Measurements from ENCODE around the gene THSD8. TPM values are rescaled to one million over a fixed set of nuclear protein-coding genes. Genes with fewer than 3 reads are reported as not detected.
"Not testable (repeated sequence)": the region's sequence is repeated elsewhere in the genome, so short reads cannot be mapped to it uniquely, and the experiment has no call there.

The THSD8 gene
- total and polyA plus RNA-seq, 4 donors = 1.2 to 2.5 TPM; not detected in 2

DNA sequence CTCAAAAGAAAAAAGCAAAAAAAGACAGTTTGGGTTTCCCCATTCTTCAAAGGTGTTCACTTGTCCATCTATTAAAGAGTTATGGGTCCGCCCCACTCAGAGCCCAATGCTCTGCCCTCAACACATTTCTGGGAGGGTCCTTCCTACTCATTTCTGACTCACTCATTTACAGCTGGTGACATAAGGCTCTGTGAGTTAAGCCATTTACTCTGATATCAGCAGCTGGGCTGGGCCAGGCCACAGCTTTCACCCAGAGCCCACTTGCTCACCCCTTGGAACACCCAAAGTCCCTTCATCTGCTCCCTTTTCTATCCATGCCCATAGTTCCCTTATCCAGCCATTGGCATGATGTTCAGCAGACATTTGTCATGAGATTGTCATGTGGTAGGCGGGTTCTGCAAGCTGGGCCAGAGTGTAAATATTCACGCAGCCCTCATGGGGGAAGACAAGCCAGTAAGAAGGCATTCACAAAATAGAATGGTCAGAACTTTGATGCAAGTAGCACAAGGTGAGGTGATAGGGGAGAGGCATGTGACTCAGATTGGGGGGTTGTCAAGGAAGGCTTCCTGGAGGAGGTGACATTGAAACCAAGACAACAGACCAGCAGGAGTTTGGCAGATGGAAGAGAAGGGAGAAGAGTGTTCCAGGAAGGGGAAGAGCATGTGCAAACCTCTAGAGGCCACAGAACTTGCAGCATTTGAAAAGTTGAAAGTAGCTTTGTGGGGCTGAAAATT, 42.3 kb downstream of the THSD8 start:
- intact Hi-C loops (cut with DNase I) = loop anchor here (5.0 to 10.0 kb wide), 2 partner anchors 37 to 169 kb away; partner anchors contain the start of gene RNASEH2A (in 1 of the 2)
- no peaks in the 10 kb centered on the region for H3K4me1 ChIP-seq (ENCODE audit: control insufficient read depth in 1 of 2, insufficient read depth in 2 of 2, low read length in 2 of 2)
- no peak overlapping the region for H3K27ac ChIP-seq (ENCODE audit: low read depth in 1 of 2, low read length in 2 of 2)
- WGBS, 2 donors = 66 to 70% methylated on average over 3 of the region's 3 CpGs
- ATAC-seq (ENCODE audit: low FRiP score) (no peak), DNase-seq (no peak)
- H3K36me3 ChIP-seq (ENCODE audit: control insufficient read depth in 1 of 2, insufficient read depth in 2 of 2, low read length in 1 of 2) = no peaks in the 10 kb centered on the region
- H3K9me3 ChIP-seq (ENCODE audit: control insufficient read depth, low read length) = no peaks in the 10 kb centered on the region
- no peak overlapping the region for H3K4me3 ChIP-seq (ENCODE audit: low read length in 2 of 2)
- no peaks in the 10 kb centered on the region for H3K27me3 ChIP-seq (ENCODE audit: control insufficient read depth in 1 of 2, insufficient read depth in 2 of 2, low read length in 1 of 2)

DNA sequence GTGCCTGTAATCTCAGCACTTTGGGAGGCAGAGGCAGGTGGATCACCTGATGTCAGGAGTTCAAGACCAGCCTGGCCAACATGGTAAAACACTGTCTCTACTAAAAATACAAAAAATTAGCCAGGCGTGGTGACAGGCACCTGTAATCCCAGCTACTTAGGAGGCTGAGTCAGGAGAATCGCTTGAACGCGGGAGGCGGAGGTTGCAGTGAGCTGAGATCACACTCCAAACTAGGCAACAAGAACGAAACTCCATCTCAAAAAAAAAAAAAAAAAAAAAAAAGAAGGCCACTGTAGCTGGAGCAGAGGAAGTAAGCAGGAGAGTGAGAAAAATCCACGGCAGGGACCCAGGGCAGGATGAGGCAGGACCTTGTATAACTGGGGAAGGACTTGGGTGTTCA, 44.7 kb downstream of the THSD8 start:
- 79 to 85% methylated on average over 7 of the region's 7 CpGs for WGBS, 2 donors
- H3K27me3 ChIP-seq (ENCODE audit: control insufficient read depth in 1 of 2, insufficient read depth in 2 of 2, low read length in 1 of 2); H3K9me3 ChIP-seq (ENCODE audit: control insufficient read depth, low read length): not testable (repeated sequence)

DNA sequence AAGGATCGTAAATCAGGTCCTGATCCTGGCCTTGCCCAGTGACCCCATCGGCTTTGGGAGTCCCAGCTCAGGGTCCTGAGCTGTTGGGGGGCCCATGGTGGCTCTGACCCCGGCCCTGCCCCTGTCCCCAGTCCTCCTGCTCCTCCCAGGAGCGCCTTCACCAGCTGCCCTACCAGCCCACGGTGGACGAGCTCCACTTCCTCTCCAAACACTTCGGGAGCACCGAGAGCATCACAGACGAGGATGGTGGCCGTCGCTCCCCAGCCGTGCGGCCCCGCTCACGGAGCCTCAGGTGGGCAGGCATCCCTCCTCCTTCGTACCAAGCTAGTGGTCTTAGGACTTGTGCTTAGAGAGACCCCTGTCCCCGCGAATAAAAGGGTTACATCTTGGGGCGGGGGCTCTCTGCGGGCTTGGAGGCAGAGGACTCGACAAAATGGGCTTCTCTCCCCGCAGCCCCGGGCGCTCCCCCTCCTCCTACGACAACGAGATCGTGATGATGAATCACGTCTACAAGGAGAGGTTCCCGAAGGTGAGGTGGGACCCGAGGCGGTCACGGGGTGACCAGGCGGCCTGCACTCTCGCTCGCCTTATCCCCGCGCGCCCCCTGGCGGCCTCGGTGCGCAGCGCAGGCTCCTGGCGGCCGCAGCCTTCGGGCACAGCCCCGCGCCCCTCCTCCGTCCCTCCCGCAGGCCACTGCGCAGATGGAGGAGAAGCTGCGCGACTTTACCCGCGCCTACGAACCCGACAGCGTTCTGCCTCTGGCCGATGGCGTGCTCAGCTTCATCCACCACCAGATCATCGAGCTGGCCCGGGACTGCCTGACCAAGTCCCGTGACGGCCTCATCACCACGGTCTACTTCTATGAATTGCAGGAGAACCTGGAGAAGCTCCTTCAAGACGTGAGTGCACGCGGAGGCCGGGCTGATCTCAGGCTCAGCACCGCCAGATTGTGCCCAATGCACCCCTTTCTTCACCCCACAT, 45.6 kb downstream of the THSD8 start:
- Histone ChIP-seq H3K27ac (ENCODE audit: low read depth in 1 of 2, low read length in 2 of 2) (no peak overlapping the region), H3K36me3 (ENCODE audit: control insufficient read depth in 1 of 2, insufficient read depth in 2 of 2, low read length in 1 of 2) (no peaks in the 10 kb centered on the region), H3K4me1 (ENCODE audit: control insufficient read depth in 1 of 2, insufficient read depth in 2 of 2, low read length in 2 of 2) (no peaks in the 10 kb centered on the region), H3K4me3 (ENCODE audit: low read length in 2 of 2) (no peak overlapping the region), H3K27me3 (ENCODE audit: control insufficient read depth in 1 of 2, insufficient read depth in 2 of 2, low read length in 1 of 2) (no peaks in the 10 kb centered on the region), H3K9me3 (ENCODE audit: control insufficient read depth, low read length) (no peaks in the 10 kb centered on the region)
- intact Hi-C loops (cut with DNase I) = loop anchor here (1.0 to 10.0 kb wide), 4 partner anchors 75 to 173 kb away; no protein-coding TSS in a partner anchor
- ATAC-seq (ENCODE audit: low FRiP score) (peak; percentile 94), DNase-seq (peak; percentile 90 to 96)
- WGBS, 2 donors = 12 to 13% methylated on average over 61 to 69 of the region's 69 CpGs

More for the DNA sequence above, 44.7 kb downstream of the THSD8 start:
- H3K27ac ChIP-seq (ENCODE audit: low read depth in 1 of 2, low read length in 2 of 2); DNase-seq; ATAC-seq (ENCODE audit: low FRiP score); H3K4me1 ChIP-seq (ENCODE audit: control insufficient read depth in 1 of 2, insufficient read depth in 2 of 2, low read length in 2 of 2); H3K36me3 ChIP-seq (ENCODE audit: control insufficient read depth in 1 of 2, insufficient read depth in 2 of 2, low read length in 1 of 2); H3K4me3 ChIP-seq (ENCODE audit: low read length in 2 of 2): not testable (repeated sequence)
- intact Hi-C loops (cut with DNase I) = loop anchor here (1.0 to 10.0 kb wide), 4 partner anchors 74 to 172 kb away; no protein-coding TSS in a partner anchor

Small RNA genes within 50 kb of the gene (microRNA-seq; reads per million reads assigned to microRNA genes)
- 0 reads per million in 2 donors for gene MIR5684
- gene MIR6794 = 0 reads per million in 2 donors

Other genes with a start within 250 kb of the THSD8 start
- 1 to 10 TPM; 7.0 to 8.6 TPM for gene ZNF490, start 191.3 kb upstream of the THSD8 start, total RNA-seq
- under 1 TPM in 1 of 2 donors, not detected in 1; 0.56 TPM for gene ZNF490, start 191.3 kb upstream of the THSD8 start, polyA plus RNA-seq
- 10 to 100 TPM; 35.2 to 35.4 TPM for gene ZNF791, start 191.1 kb upstream of the THSD8 start, total RNA-seq
- 10 to 100 TPM in 1 of 2 donors, 1 to 10 TPM in 1; 2.9 to 12.1 TPM for gene ZNF791, start 191.1 kb upstream of the THSD8 start, polyA plus RNA-seq
- 100 to 1,000 TPM in 1 of 2 donors, 10 to 100 TPM in 1; 74.8 to 111 TPM for gene MAN2B1, start 135.3 kb upstream of the THSD8 start, total RNA-seq
- 10 to 100 TPM; 54.6 to 88.7 TPM for gene MAN2B1, start 135.3 kb upstream of the THSD8 start, polyA plus RNA-seq
- 10 to 100 TPM in 1 of 2 donors, 1 to 10 TPM in 1; 7.1 to 11.8 TPM for gene WDR83, start 135.3 kb upstream of the THSD8 start, total RNA-seq
- gene WDR83, start 135.3 kb upstream of the THSD8 start, polyA plus RNA-seq = 10 to 100 TPM in 1 of 2 donors, 1 to 10 TPM in 1; 9.4 to 20.9 TPM
- gene DHPS, start 120.2 kb upstream of the THSD8 start, total RNA-seq = 10 to 100 TPM; 50.1 to 74.0 TPM
- gene DHPS, start 120.2 kb upstream of the THSD8 start, polyA plus RNA-seq = 10 to 100 TPM; 42.7 to 94.8 TPM
- gene GNG14, start 114.1 kb upstream of the THSD8 start, total RNA-seq = not detected
- not detected for gene GNG14, start 114.1 kb upstream of the THSD8 start, polyA plus RNA-seq
- gene FBXW9, start 105.4 kb upstream of the THSD8 start, total RNA-seq = 1 to 10 TPM; 1.9 to 4.8 TPM
- 1 to 10 TPM; 4.1 to 5.4 TPM for gene FBXW9, start 105.4 kb upstream of the THSD8 start, polyA plus RNA-seq
- 10 to 100 TPM; 61.5 to 71.8 TPM for gene TNPO2, start 78.1 kb upstream of the THSD8 start, total RNA-seq
- 10 to 100 TPM; 15.2 to 38.5 TPM for gene TNPO2, start 78.1 kb upstream of the THSD8 start, polyA plus RNA-seq
- gene TRIR, start 67.4 kb upstream of the THSD8 start, total RNA-seq = 100 to 1,000 TPM; 119 to 121 TPM
- 100 to 1,000 TPM; 233 to 289 TPM for gene TRIR, start 67.4 kb upstream of the THSD8 start, polyA plus RNA-seq
- gene GET3, start 64.6 kb upstream of the THSD8 start, total RNA-seq = 10 to 100 TPM; 35.4 to 42.2 TPM
- 10 to 100 TPM; 61.2 to 70.6 TPM for gene GET3, start 64.6 kb upstream of the THSD8 start, polyA plus RNA-seq
- not detected for gene BEST2, start 50.3 kb upstream of the THSD8 start, total RNA-seq
- gene BEST2, start 50.3 kb upstream of the THSD8 start, polyA plus RNA-seq = 1 to 10 TPM in 1 of 2 donors, not detected in 1; 2.5 TPM
- gene HOOK2, start 26.5 kb upstream of the THSD8 start, total RNA-seq = 10 to 100 TPM; 28.5 to 45.5 TPM
- gene HOOK2, start 26.5 kb upstream of the THSD8 start, polyA plus RNA-seq = 10 to 100 TPM; 14.4 to 92.5 TPM
- gene JUNB, start 10.6 kb upstream of the THSD8 start, total RNA-seq = 100 to 1,000 TPM; 250 to 609 TPM
- 100 to 1,000 TPM in 1 of 2 donors, 10 to 100 TPM in 1; 97.0 to 623 TPM for gene JUNB, start 10.6 kb upstream of the THSD8 start, polyA plus RNA-seq
- gene PRDX2, start 269 bp upstream of the THSD8 start, total RNA-seq = 100 to 1,000 TPM in 1 of 2 donors, 10 to 100 TPM in 1; 90.5 to 118 TPM
- gene PRDX2, start 269 bp upstream of the THSD8 start, polyA plus RNA-seq = 100 to 1,000 TPM; 151 to 202 TPM
- 1 to 10 TPM; 2.9 to 7.2 TPM for gene RNASEH2A, start 4.5 kb downstream of the THSD8 start, total RNA-seq
- gene RNASEH2A, start 4.5 kb downstream of the THSD8 start, polyA plus RNA-seq = 1 to 10 TPM; 1.6 to 3.3 TPM
- gene RTBDN, start 32.5 kb downstream of the THSD8 start, total RNA-seq = not detected
- gene RTBDN, start 32.5 kb downstream of the THSD8 start, polyA plus RNA-seq = 1 to 10 TPM in 1 of 2 donors, not detected in 1; 2.0 TPM
- under 1 TPM in 1 of 2 donors, not detected in 1; 0.54 TPM for gene MAST1, start 36.4 kb downstream of the THSD8 start, total RNA-seq
- under 1 TPM in 1 of 2 donors, not detected in 1; 0.13 TPM for gene MAST1, start 36.4 kb downstream of the THSD8 start, polyA plus RNA-seq
- gene DNASE2, start 79.4 kb downstream of the THSD8 start, total RNA-seq = 10 to 100 TPM; 26.8 to 39.5 TPM
- gene DNASE2, start 79.4 kb downstream of the THSD8 start, polyA plus RNA-seq = 10 to 100 TPM; 27.4 to 49.9 TPM
- under 1 TPM in 1 of 2 donors, not detected in 1; 0.39 TPM for gene KLF1, start 85.1 kb downstream of the THSD8 start, total RNA-seq
- not detected for gene KLF1, start 85.1 kb downstream of the THSD8 start, polyA plus RNA-seq
- gene GCDH, start 89.1 kb downstream of the THSD8 start, total RNA-seq = 10 to 100 TPM; 15.1 to 16.4 TPM
- 10 to 100 TPM; 21.9 to 29.1 TPM for gene GCDH, start 89.1 kb downstream of the THSD8 start, polyA plus RNA-seq
- gene SYCE2, start 117.2 kb downstream of the THSD8 start, total RNA-seq = under 1 TPM; 0.42 to 0.51 TPM
- under 1 TPM in 1 of 2 donors, not detected in 1; 0.15 TPM for gene SYCE2, start 117.2 kb downstream of the THSD8 start, polyA plus RNA-seq
- 10 to 100 TPM; 27.2 to 31.4 TPM for gene FARSA, start 131.6 kb downstream of the THSD8 start, total RNA-seq
- 10 to 100 TPM; 19.7 to 23.2 TPM for gene FARSA, start 131.6 kb downstream of the THSD8 start, polyA plus RNA-seq
- gene CALR, start 136.5 kb downstream of the THSD8 start, total RNA-seq = 100 to 1,000 TPM; 649 to 778 TPM
- gene CALR, start 136.5 kb downstream of the THSD8 start, polyA plus RNA-seq = 100 to 1,000 TPM; 232 to 296 TPM
- gene RAD23A, start 143.8 kb downstream of the THSD8 start, total RNA-seq = 100 to 1,000 TPM in 1 of 2 donors, 10 to 100 TPM in 1; 80.7 to 106 TPM
- gene RAD23A, start 143.8 kb downstream of the THSD8 start, polyA plus RNA-seq = 100 to 1,000 TPM in 1 of 2 donors, 10 to 100 TPM in 1; 72.4 to 154 TPM
- gene GADD45GIP1, start 155.2 kb downstream of the THSD8 start, total RNA-seq = 10 to 100 TPM; 15.3 to 15.7 TPM
- 10 to 100 TPM; 30.9 to 40.6 TPM for gene GADD45GIP1, start 155.2 kb downstream of the THSD8 start, polyA plus RNA-seq
- not detected for gene DAND5, start 167.5 kb downstream of the THSD8 start, total RNA-seq
- under 1 TPM in 1 of 2 donors, not detected in 1; 0.13 TPM for gene DAND5, start 167.5 kb downstream of the THSD8 start, polyA plus RNA-seq
- 100 to 1,000 TPM; 184 to 327 TPM for gene NFIX, start 193.4 kb downstream of the THSD8 start, total RNA-seq
- gene NFIX, start 193.4 kb downstream of the THSD8 start, polyA plus RNA-seq = 10 to 100 TPM; 45.5 to 49.8 TPM